BJ (cell line): ENCODE data around the gene EXD3. TPM values are rescaled to one million over a fixed set of nuclear protein-coding genes. Genes with fewer than 3 reads are reported as not detected.

Source experiments
- CTCF ChIA-PET: fragments of 350-600 bp; formaldehyde crosslinking; extraction: SDS; loops from one replicate; lab custom pipeline; 2021; ENCODE audit warnings: antibody characterized with exemption, inconsistent platforms; lab: Yijun Ruan, JAX
- POLR2A ChIA-PET: fragments of 300-600 bp; sonication (Branson Sonifier 250); formaldehyde crosslinking; extraction: SDS; loops from one replicate; lab custom pipeline; 2021; ENCODE audit warnings: antibody characterized with exemption; lab: Charles Lee
- DNase-seq: peaks from one replicate; pipeline ENCODE4 v3.0.0-alpha.2; 2011; ENCODE audit warnings: low read depth
- H3K27me3 ChIP-seq: 2 replicates; pipeline ENCODE4 v1.6.0; 2011; ENCODE audit warnings: low read length; ENCODE audit not compliant: control insufficient read depth, insufficient read depth
- H3K36me3 ChIP-seq: 2 replicates; pipeline ENCODE4 v1.5.1; 2011; ENCODE audit warnings: low read length; ENCODE audit not compliant: control insufficient read depth, insufficient read depth
- H3K4me3 ChIP-seq: 2 replicates; pipeline ENCODE4 v1.5.1; 2011; ENCODE audit warnings: low read depth, mild to moderate bottlenecking, control low read depth, low read length
- CTCF ChIP-seq: IDR thresholded peaks from 2 replicates; pipeline ENCODE4 v1.5.1; 2011; ENCODE audit warnings: low read depth, mild to moderate bottlenecking, control low read depth, inconsistent platforms, low read length, moderate library complexity; ENCODE audit not compliant: insufficient read depth
- polyA plus RNA-seq: library from polyadenylated mRNA; depleted of rRNA; stranded (reverse); fragments of >200 nt; gene quantifications from 2 replicates; pipeline ENCODE4 v1.2.3, GENCODE V29; 2011

EXD3 gene
- polyA plus RNA-seq, 1 experiment = 5.4 TPM

- H3K36me3 ChIP-seq = peaks cover 18% of the 10 kb centered on the region
- no peak overlapping the region for H3K4me3 ChIP-seq
- no peaks in the 10 kb centered on the region for H3K27me3 ChIP-seq
- POLR2A ChIA-PET = no interaction called here
- TF ChIP-seq CTCF = no peak
- CTCF ChIA-PET = interaction anchor here (1.0 kb wide), 1 partner anchor 34 kb away, joined by 4 read pairs; the partner anchor contains the start of gene EXD3
- DNase-seq = no peak
These were observed 34.0 kb upstream of the EXD3 start for GRCh38 chr9:137456864-137457405.

- no peak for TF ChIP-seq CTCF
- Histone ChIP-seq H3K36me3 (peaks cover 18% of the 10 kb centered on the region), H3K4me3 (no peak overlapping the region), H3K27me3 (no peaks in the 10 kb centered on the region)
- DNase-seq = no peak
- POLR2A ChIA-PET = no interaction called here
- CTCF ChIA-PET = interaction anchor here (0.8 to 1.0 kb wide), 2 partner anchors 26 to 34 kb away, joined by 3 to 4 read pairs; partner anchors contain the start of gene EXD3
These were observed 33.3 kb upstream of the EXD3 start for GRCh38 chr9:137456061-137456863.

GRCh38 chr9:137455359-137455991, 32.5 kb upstream of the EXD3 start:
- H3K36me3 ChIP-seq = peaks cover 18% of the 10 kb centered on the region
- no peaks in the 10 kb centered on the region for H3K27me3 ChIP-seq
- ChIA-PET POLR2A (no interaction called here), CTCF (interaction anchor here (0.8 kb wide), 1 partner anchor 27 kb away, joined by 3 read pairs; no protein-coding TSS in a partner anchor)
- H3K4me3 ChIP-seq = no peak overlapping the region
- no peak for DNase-seq
- TF ChIP-seq CTCF = no peak

GRCh38 chr9:137454597-137455358, 31.8 kb upstream of the EXD3 start:
- POLR2A ChIA-PET = no interaction called here
- H3K27me3 ChIP-seq = no peaks in the 10 kb centered on the region
- no peak for DNase-seq
- H3K4me3 ChIP-seq = no peak overlapping the region
- peaks cover 20% of the 10 kb centered on the region for H3K36me3 ChIP-seq
- no peak for TF ChIP-seq CTCF
- CTCF ChIA-PET = interaction anchor here (0.9 kb wide), 1 partner anchor 80 kb away, joined by 3 read pairs; no protein-coding TSS in a partner anchor
